ENCODE measurements around the gene AK2.

DNA sequence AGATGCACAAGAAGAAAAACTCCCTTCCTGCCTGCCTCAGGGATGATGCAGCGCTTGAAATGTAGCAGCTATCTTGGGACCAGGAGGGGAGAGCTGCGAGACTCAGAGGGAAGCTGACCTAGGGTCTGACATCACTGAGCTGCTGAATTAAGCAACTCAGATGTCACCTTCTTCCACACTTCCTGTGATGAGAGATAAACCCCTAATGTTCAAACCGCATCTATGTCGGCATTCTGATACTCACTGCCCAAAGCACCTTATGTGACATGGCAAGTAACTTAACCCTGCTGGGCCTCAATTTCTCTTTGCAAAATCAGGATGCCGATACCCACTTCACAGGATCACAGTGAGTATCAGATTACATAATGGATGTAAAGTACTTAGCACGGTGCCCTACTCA, 9.1 kb upstream of the AK2 start:
- TF ChIP-seq, protein P1, sequence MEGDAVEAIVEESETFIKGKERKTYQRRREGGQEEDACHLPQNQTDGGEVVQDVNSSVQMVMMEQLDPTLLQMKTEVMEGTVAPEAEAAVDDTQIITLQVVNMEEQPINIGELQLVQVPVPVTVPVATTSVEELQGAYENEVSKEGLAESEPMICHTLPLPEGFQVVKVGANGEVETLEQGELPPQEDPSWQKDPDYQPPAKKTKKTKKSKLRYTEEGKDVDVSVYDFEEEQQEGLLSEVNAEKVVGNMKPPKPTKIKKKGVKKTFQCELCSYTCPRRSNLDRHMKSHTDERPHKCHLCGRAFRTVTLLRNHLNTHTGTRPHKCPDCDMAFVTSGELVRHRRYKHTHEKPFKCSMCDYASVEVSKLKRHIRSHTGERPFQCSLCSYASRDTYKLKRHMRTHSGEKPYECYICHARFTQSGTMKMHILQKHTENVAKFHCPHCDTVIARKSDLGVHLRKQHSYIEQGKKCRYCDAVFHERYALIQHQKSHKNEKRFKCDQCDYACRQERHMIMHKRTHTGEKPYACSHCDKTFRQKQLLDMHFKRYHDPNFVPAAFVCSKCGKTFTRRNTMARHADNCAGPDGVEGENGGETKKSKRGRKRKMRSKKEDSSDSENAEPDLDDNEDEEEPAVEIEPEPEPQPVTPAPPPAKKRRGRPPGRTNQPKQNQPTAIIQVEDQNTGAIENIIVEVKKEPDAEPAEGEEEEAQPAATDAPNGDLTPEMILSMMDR (IDR thresholded peaks at IDR 0.05), result no peak
- no peak for TF ChIP-seq POLR2A (IDR thresholded peaks at IDR 0.05)
